ENCODE data around the gene CRTC1.

CRTC1 gene

DNA sequence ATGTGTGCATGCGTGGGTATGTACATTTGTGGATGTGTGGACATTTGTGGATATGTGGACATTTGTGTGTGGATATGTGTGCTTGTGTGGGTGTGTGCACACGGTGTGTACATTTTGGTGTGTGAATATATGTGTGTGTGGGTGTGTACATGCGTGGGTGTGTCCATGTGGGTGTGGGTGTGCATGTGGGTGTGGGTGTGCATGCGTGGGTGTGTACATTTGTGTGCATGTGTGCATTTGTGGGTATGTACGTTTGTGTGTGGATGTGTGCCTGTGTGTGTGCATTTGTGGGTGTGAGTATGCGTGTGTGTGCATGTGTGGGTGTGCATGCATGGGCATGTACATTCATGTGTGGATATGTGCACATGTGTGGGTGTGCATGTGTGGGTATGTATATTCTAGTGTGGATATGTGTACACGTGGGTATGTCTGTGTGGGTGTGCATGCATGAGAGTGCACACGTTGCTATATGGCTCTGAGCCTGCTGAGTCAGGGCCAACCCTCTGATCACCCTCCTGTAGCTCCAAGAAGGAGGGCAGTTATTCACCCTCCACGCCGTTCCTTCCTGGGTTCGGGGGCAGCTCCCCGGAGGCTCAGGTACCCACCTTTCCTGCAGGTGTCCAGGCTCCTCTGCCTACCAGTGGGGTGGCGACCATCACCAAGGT, 87.3 kb downstream of the CRTC1 start:
- no peak for DNase-seq (ENCODE audit: low read depth)

DNA sequence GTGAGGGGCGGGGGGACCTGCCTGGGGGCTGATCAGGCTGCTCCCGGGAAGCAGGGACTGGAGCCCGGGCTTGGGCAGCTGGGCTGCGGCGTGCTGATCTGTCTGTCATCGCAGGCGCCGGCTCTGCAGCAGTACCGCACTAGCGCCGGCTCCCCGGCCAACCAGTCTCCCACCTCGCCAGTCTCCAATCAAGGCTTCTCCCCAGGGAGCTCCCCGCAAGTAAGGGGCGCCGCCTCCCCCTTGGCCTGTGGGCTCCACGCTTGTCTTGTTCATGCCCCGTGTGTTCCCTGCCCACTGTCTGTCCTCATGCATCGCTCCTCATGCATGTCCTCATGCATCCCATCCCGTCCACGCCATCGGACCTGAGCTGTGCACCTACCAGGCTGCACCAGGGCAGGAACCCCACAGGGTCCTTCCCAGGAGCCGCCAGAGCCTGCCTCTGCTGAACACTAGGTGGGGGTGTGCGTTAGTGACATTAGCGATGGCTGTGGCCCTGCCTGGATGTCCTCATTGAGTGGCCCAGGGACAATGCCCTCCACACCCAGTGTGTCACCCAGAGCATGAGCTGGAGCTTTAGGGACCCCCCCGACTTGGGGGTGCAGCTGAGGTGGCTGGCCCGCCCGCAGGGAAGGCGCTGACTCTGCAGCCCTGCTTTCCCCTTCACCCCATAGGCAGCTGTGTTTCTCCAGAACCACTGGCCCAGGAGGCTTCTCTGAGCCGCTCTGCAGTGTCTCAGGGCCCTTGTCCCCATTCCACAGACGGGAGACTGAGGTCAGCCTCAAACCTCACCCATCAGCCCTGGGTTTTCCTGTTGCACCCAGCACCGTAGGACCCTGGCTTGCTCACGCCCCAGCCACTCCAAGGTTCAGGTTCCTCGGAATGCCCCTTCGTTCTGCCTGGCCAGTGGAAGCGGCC, 88.1 kb downstream of the CRTC1 start:
- DNase-seq (ENCODE audit: low read depth): no peak

DNA sequence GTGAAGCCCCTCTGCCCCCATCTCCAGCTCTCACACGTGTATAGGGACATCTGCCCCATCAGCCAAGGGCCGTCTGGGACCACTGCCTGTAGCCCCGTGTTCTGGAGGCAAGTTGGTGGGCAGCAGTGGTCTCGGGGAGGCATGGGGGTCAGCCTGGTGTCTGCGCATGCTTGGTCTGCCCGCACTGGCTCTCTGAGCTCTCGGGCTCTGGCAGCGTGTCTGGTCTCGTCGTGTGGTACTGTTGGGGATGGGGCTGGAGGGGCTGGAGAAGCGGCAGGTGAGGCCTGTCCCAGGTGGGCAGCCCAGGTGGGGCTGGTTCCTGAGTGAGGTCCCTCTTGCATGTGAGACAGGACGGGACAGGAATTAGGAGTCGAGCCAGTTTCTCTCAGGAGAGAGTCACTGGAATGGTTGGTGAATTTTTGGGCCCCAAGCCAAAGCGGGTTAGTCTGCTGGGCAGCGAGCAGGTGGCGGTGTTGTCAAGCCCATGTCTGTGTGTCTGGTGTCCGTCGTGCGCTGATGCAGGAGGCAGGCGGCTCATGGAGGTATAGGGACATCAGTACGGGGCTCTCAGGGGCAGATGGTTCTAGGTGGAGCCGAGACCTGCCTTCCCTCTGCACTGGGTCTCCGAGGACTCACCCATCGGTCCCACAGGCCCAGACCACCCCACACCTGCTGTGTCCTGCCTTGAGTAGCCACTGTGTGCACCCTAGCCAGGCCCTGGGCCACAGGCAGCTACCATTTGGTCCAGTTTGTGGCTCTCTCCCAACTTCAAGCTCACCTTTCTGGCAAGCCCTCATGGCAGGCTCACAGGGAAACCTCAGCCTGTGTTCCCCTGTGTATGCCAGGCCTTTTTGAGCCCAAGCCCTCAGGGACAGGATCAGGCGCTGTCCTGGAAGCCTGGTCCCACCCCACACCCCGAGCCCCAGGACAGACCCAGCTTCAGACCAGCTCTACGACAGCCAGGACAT, 89.4 kb downstream of the CRTC1 start:
- DNase-seq (ENCODE audit: low read depth): no peak

DNA sequence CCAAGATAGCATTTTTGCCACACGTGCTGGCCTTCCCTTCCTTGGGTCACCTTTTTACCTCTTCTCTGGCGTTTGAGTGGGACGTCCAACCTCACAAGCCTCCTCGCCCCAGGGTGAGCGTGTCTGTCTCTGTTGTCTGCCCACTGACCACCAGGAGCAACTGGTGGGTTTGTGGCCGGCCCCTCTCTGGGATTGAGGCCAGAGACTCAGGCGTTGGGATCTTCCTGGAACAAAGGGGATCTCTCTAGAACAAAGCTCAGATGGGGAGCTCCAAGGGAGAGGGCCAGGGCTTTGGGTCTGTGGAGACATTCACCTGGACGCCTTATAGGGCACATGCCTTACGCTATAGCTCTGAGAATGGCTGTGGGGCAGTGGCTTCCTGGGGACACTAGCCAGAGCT, 90.2 kb downstream of the CRTC1 start:
- DNase-seq (ENCODE audit: low read depth): no peak

DNA sequence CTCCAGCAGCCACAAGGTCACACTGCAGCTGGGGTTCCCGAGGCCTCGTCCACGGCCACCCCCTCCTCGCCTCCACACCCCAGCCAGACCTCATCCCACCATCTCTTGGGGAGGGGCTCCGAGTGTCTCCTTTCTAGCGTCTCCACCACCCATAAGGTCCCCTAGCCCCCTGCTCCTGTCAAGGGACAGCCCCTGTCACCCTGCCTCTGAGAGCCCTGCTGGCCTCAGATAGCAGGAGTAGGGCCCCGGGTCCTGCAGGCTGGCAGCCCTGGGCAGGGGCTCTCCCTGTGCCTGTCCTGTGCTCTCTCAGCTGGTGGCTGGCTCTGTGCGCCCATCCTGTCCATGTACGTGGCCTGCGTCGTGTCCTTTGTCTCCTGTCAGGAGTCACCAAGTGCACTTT, 90.6 kb downstream of the CRTC1 start:
- DNase-seq (ENCODE audit: low read depth): no peak

DNA sequence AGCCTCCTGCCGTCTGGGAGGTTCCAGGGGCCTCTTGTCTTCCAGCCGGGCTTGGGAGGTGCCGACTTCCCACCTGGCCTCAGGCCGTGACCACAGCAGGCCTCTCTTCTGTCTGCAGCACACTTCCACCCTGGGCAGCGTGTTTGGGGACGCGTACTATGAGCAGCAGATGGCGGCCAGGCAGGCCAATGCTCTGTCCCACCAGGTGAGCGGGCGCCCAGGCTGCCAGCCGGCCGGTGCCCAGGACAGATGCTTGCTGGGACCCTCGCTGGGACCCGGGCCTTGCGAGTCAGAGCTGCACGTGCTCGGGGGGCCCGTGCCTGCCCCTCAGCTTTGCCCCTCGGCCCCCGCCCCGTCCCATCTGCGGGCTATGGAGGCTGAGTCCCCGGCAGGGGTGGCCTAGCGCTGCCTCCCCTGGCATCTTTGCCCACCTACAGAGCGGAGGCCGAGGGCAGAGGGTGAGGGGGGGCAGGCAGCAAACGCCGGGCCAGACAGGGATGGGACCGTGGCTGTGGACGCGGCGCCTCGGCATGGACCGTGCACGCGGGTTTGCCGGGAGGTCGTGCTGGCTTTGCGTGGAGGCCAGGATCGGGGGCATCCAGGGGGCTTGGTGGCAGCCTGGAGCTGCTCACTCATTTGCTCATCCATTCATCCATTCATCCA, 91.4 kb downstream of the CRTC1 start:
- no peak for DNase-seq (ENCODE audit: low read depth)

DNA sequence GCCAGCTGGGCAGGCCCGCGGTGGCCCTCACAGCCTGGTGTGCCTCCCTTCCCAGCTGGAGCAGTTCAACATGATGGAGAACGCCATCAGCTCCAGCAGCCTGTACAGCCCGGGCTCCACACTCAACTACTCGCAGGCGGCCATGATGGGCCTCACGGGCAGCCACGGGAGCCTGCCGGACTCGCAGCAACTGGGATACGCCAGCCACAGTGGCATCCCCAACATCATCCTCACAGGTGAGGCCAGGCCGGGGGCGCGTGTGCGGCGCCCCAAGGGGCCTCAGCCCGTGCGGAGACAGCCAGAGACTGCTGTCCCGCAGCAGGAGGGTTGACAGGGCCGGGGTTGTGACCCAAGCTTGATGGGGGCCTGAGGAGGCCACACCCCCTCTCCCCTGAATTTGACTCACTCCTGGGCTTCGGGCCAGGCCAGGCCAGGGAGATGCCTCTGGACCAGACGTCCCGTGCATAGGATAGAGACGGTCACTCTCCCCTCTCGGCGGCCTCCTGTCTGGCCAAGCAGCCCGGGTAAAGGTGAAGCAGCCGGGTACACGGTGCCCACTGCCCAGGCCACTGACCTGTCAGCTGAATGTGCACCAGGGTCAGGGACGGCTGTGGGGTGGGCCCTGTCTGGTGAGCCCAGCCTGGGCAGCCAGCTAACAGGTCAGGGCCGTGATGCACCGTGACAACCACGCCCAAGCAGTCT, 92.3 kb downstream of the CRTC1 start:
- DNase-seq (ENCODE audit: low read depth): peak; percentile 50

DNA sequence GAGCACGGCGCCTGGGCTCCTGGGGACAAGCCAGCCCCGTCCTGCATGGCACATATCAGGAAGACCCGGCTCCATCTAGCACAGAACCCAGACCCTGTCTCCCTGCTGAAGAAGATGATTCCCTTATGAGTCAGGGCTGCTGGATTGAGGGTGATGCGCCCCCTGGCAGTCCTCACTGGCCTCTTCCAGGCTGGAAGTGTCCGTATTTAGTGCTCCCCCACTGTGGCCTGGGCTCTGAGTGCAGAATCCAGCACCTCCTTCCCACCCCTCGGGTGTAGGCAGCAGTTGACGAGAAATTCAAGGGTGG, 92.8 kb downstream of the CRTC1 start:
- DNase-seq (ENCODE audit: low read depth): no peak

DNA sequence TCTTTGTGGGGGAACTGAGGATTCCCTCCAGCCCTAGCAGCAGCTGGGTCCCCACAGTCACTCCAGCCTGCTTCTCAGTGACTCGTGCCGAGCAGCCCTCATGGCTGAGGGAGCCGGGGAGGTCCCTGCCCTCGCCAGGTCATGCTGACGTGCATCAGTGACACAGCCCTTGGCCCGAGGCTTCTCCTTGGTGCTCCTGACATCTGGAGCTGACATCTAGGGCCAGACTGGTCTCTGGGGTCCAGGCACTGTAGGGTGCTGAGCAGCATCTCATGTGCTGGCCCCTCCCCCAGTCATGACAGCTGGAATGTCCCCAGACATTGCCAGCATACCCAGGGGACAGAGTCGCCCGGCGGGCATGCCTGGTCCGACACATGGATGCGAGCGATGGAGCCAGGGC, 93.3 kb downstream of the CRTC1 start:
- DNase-seq (ENCODE audit: low read depth): no peak

DNA sequence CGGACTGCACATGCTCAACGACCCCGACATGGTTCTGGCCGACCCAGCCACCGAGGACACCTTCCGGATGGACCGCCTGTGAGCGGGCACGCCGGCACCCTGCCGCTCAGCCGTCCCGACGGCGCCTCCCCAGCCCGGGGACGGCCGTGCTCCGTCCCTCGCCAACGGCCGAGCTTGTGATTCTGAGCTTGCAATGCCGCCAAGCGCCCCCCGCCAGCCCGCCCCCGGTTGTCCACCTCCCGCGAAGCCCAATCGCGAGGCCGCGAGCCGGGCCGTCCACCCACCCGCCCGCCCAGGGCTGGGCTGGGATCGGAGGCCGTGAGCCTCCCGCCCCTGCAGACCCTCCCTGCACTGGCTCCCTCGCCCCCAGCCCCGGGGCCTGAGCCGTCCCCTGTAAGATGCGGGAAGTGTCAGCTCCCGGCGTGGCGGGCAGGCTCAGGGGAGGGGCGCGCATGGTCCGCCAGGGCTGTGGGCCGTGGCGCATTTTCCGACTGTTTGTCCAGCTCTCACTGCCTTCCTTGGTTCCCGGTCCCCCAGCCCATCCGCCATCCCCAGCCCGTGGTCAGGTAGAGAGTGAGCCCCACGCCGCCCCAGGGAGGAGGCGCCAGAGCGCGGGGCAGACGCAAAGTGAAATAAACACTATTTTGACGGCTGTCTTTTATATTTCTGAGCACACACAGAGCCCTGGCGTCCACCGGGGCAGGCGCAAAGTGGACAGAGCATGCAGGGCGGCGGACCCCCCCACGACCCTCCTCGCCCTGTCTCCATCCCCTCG, 94.0 kb downstream of the CRTC1 start:
- DNase-seq (ENCODE audit: low read depth): no peak

DNA sequence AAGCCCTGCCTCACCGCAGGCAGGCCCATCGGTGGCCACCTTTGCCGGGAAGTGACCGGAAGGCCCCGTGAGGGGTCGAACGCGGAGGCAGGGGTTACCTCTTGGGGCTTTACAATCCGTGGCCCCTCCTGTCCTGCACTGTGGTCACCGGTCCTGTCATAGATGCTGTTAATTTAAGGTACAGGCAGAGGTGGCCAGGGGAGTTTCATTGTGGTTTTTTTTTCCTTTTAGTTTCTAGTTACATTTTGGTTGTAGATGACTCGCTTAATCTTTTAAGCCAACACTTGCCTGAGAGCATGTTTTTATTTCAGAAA, 94.6 kb downstream of the CRTC1 start:
- DNase-seq (ENCODE audit: low read depth): no peak

DNA sequence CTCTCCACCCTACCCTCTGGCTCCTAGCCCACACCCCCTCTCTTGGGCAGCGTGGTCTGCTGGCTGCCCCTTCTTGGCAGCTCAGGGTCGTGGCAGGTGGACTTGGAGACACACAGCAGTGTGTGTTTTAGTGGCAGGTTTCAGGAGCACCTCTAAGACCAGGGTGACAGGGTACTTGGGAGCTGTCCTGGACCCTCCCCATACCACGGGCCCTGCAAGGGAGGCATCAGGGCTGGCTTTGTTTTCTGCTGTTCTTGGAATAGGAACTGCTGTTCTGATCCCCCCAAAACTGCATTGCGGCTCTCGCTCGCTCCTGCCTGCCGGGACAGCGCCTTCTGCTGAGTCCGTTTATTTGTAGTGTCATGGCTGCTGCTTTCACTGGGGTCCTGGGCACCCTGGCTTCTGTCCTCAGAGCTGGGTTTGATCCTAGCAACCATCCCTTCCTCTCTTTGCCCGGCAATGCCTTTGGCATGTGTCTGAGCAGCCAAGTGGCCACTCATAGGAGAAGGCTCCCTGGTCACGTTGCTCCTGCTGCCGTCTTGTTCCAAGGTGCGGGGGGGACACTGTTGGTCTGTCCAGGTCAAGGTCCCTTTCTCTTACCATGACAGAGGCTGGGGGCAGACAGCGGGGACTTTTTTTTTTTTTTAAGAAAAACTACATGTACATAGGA, 95.5 kb downstream of the CRTC1 start:
- no peak for DNase-seq (ENCODE audit: low read depth)

DNA sequence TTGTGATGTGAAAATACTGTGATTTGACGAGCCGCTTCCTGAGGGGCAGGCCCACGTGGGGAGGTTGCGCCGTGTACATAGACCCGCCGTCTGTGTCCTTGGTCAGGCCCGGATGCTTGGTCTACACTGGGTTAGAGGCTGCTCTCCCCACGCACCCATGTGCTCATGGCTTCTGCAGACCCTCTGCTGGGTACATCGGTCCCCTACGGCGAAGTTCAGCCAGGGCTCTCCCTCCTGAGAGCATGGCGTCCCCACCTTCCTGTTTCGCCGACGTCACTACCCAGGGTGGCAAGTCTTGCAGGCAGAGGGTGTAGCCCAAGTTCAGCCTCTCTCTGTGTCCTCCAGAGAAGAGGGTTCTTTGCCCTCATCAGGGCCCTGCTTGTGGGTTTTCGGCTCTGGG, 96.6 kb downstream of the CRTC1 start:
- DNase-seq (ENCODE audit: low read depth): no peak

DNA sequence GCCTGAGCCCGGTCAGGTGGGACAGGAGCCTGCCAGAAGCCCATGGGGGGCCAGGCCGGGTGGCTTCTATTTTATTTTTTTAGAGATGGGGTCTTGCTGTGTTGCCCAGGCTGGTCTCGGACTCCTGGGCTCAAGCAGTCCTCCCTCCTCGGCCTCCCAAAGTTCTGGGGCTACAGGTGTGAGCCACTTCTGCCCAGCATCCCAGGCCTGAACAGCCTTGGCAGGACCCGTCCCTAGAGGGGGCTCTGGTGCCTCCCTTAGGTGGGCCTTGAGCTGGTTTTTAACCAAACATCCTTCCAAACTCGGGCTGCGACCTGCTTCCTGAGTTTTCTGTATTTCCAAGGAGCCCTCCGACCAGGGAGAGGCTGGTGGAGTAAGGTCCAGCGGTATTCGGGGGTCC, 97.2 kb downstream of the CRTC1 start:
- DNase-seq (ENCODE audit: low read depth): no peak

DNA sequence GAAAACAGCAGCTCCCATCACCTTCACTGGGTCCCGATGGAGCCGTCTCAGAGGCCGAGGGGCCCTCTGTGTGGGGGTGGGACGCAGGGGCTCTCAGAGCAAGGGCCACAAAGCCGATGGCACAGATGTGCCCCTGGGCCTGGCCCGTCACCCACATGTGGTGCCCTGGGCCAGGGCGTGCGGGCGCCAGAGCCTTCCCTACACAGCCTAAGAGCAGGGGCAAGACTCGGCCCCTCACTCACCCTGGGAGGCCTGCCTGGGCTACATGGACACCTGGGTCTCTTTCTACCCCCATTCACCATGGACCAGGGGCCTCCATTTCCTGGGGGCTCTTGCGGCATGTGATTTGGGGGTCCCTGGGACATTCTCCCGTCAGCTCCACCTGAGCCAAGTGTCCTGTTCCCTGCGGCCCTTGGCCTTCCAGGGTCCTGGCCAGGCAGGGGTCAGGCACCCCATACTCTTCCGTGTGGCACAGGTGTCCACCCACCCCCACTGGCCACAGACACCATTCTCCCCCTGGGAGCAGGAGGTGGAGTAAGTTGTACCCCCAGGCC, 97.6 kb downstream of the CRTC1 start:
- DNase-seq (ENCODE audit: low read depth): no peak

DNA sequence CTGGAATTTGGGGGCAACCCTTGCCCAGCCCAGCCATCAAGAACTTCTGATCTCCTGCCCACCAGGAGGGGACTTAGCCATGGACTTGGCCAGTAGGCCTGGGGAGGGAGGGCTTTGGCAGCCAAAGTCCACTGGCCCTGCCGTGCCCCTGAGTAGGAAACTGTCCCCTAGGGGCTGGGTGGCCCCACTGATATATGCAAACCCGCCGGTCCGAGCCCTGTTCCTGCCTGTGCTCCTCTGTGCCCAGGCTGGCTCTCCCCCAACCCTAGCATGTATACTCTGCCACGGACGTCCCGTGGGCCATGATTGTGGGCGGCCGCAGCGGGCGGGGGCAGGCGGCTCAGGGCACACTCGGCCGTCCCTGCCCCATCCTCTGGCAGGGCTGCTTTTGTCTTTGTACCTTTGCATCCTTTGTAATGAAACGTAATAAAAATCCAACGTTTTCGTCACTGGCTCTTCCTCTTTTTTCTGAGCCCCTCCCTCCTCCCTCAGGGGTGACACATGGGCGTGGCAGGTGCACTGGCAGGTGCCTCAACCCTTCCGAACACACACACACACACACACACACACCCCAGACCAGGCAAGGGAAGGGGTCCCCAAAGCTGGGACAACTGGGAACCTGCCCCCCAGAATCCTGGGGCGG, 98.5 kb downstream of the CRTC1 start:
- DNase-seq (ENCODE audit: low read depth): no peak

DNA sequence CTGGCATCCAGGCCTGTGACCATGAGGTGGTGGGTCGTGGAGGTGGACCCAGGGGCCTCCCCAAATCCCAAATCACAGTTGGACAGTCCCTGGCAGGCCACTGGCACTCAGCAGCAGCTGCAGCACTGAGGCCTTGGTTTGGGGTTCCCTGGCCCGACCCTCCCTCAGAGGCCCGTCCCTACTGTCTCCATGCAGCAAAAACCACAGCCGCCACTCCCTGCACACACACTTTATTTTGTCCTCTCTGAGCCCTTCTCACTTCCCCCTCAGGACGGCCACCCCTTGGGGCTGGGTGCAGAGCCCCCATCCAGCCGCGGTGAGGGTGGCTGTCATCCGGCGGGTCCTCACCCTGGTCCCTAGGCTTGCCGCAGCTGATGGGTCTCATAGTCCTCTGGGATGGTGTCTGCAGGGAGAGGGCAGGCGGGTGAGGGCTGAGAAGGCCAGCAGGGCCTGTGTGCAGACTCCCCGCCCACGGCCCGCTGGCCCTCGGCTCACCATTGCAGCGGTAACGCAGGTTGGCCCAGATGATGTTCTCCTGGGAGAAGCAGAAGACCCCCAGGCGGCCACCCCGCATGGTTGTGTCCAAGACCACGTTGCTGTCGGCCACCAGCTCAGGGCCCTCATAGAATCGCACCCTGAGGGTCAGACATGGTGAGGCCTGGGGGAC, 99.2 kb downstream of the CRTC1 start:
- DNase-seq (ENCODE audit: low read depth): no peak

DNA sequence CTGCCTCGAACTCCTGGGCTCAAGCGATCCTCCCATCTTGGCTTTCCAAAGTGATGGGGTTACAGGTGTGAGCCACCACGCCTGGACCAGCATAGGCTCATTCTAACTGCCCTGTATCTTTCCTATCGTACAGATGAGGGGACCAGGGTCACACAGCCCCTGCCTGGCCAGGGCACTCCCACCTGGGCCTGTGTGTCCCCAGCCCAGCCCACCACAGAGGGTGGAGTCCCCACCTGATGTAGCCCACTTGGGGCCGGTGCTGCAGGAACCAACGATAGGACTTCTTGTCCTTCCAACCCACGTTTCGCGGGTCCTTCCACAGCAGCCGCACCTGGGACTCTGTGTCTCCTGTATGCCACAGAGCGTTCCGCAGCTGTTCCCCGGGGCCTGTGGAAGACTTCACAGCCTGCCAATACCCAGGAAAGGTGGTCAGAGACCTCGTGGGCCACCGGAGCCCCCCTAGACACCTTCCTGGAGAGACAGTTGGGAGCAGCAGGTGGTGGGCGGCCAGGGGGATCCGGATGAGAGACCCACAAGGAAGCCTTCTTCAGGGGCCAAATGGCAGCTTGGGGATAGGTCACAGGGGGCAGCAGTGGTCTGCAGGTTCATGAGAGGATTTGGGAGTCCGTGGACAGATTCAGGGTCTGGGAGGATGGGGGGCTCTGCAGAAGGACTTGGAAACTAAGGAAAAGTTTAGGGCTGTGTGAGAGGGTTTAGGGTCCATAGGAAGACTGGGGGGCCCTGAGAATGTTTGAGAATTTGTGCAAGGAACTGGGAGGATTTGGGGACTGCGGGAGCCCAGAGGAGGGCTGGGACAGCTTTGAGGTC, 100.7 kb downstream of the CRTC1 start:
- DNase-seq (ENCODE audit: low read depth): no peak
